GM21515 (cell line): Measurements from ENCODE around the gene NEUROD1.

ENCODE experiments used
- ATAC-seq: cut with Tn5 transposase; IDR thresholded peaks from one replicate; pipeline ENCODE4 v1.9.1; 2021; ENCODE audit not compliant: unreplicated experiment

Gene NEUROD1

GRCh38 chr2:181643151-181643550 lies 37.2 kb downstream of the NEUROD1 start:
- ATAC-seq = no peak

DNA sequence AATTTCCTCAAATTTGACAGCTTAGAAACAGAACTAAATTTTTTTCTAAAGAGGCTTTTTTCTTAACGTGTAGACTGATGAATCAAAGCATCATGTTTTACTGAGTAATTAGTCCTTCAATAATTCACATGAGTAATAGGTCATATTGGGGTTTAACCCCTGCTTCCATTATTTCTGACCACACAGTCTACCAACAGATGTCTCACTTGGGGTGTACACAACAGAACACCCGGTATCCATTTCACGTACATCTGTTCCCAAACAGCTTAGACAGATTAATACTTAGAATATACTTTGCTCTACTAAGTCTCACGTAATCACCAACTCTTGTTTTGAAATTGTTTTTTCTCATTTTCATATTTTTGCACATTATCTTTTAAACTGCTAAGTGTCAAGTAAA lies 38.2 kb downstream of the NEUROD1 start:
- no peak for ATAC-seq

DNA sequence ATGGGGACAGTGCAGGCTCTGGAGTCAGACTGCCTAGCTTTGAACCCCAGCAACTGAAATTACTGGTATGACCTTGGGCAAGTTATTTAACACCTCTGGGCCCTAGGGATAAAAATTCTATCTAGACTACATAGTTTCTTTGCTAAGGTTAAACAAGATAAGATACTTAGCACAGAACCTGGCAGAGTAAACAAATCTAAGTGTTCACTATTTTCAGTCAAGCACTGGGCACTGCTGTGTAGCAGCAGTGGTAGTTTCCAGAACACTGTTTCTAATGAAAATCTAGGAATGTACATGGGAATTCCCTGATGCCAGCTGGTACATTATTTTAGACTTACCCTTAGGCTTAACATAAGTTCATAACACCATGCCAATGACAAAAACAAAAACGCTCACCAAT lies 40.6 kb downstream of the NEUROD1 start:
- ATAC-seq = no peak

- ATAC-seq = peak; percentile 79
Observed at GRCh38 chr2:181632733-181633401, 47.5 kb downstream of the NEUROD1 start.

- no peak for ATAC-seq
Observed at GRCh38 chr2:181628590-181629585, 51.4 kb downstream of the NEUROD1 start.

- no peak for ATAC-seq
Observed at GRCh38 chr2:181627545-181627944, 52.8 kb downstream of the NEUROD1 start.

- no peak for ATAC-seq
Observed at GRCh38 chr2:181626671-181627070, 53.6 kb downstream of the NEUROD1 start.
